SJCRH30 (cell line): ENCODE results near the gene GLCE. TPM values are rescaled to one million over a fixed set of nuclear protein-coding genes. Genes with fewer than 3 reads are reported as not detected.

Source experiments
- DNase-seq, 2 experiments: peaks; one replicate each; pipeline ENCODE4 v3.0.0-alpha.2; 2015 to 2020
- H3K27ac ChIP-seq: fragments of 250-450 bp; sonication (Bioruptor Pico); 2 replicates; pipeline ENCODE4 v1.5.1; 2020; ENCODE audit warnings: mild to moderate bottlenecking, moderate library complexity
- H3K27me3 ChIP-seq: fragments of 250-450 bp; sonication (Bioruptor Pico); 2 replicates; pipeline ENCODE4 v1.5.1; 2020; ENCODE audit warnings: mild to moderate bottlenecking, moderate library complexity
- H3K36me3 ChIP-seq: fragments of 250-450 bp; sonication (Bioruptor Pico); 2 replicates; pipeline ENCODE4 v1.5.1; 2020; ENCODE audit warnings: mild to moderate bottlenecking, moderate library complexity
- H3K4me1 ChIP-seq: fragments of 250-450 bp; sonication (Bioruptor Pico); 2 replicates; pipeline ENCODE4 v1.5.1; 2020; ENCODE audit warnings: mild to moderate bottlenecking, moderate library complexity
- H3K4me3 ChIP-seq: fragments of 250-450 bp; sonication (Bioruptor Pico); 2 replicates; pipeline ENCODE4 v1.5.1; 2020; ENCODE audit warnings: mild to moderate bottlenecking, moderate library complexity
- H3K9me3 ChIP-seq: fragments of 250-450 bp; sonication (Bioruptor Pico); replicated peaks from 2 replicates; pipeline ENCODE4 v1.5.1; 2020; ENCODE audit warnings: mild to moderate bottlenecking, moderate library complexity
- total RNA-seq: library from RNA; depleted of rRNA; stranded (reverse); fragments of >200 nt; shearing (Covaris generic); gene quantifications from 2 replicates; pipeline ENCODE4 v1.2.3, GENCODE V29; 2014

The GLCE gene
- total RNA-seq, 1 experiment from 2014 or later = 51.2 TPM

DNA sequence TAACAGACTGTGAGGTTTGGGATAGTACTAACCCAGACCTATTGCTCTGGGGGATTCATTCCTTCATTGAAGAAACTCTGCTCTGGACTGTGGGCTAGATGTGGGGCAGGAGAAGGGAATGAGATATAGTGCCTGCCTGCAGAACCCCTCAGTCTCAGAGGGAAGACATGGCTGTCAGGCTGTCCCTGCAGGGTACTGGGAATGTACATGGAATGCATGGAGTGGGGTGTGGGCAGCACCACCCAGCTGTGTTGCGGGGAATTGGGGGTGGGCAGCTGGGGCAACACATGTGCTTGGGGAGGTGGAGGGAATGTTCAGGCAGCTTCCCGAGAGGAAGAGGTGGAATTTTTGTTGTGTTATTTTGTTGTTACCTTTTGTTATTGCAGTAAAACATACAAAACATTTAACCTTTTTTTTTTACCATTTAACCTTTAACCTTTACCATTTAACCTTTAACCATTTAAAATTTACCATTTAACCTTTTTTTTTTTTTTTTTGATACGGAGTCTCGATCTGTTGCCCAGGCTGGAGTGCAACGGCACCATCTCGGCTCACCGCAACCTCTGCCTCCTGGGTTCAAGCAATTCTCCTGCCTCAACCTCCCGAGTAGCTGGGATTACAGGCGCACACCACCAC, 145.6 kb downstream of the GLCE start:
- Histone ChIP-seq H3K27ac (peak overlapping the region; percentile 21; the same call in 1 of the 2 replicates), H3K4me1 (peaks cover 8% of the 10 kb centered on the region), H3K9me3 (no peaks in the 10 kb centered on the region), H3K4me3 (peak overlapping the region; percentile 23), H3K36me3 (no peaks in the 10 kb centered on the region), H3K27me3 (no peaks in the 10 kb centered on the region)
- DNase-seq = peak; percentile 38 to 54

DNA sequence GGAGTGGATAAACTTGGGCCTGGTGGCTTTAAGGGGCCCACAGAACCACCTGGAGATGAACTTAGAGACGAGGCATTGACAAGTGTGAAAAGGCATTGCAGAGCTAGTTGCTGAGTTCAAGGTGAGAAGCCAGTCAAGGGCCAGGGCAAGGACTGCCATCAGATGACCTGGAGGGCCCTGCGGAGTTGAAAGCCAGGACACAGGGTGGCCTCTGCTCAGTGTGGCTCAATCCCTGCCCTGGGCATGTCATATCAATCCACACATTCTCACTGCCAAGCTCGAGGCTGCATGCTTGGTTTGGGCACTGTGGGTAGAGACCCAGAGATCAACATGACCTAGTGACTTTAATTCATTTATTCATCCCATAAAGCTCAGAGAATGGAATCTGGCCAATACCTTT, 147.5 kb downstream of the GLCE start:
- no peak overlapping the region for H3K4me3 ChIP-seq
- H3K27ac ChIP-seq = no peak overlapping the region
- H3K9me3 ChIP-seq = no peaks in the 10 kb centered on the region
- no peaks in the 10 kb centered on the region for H3K36me3 ChIP-seq
- no peak for DNase-seq
- H3K4me1 ChIP-seq = peaks cover 8% of the 10 kb centered on the region
- 0 out of 2 replicates have a peak, but pooled peaks cover 6% of the 10 kb centered on the region for H3K27me3 ChIP-seq

DNA sequence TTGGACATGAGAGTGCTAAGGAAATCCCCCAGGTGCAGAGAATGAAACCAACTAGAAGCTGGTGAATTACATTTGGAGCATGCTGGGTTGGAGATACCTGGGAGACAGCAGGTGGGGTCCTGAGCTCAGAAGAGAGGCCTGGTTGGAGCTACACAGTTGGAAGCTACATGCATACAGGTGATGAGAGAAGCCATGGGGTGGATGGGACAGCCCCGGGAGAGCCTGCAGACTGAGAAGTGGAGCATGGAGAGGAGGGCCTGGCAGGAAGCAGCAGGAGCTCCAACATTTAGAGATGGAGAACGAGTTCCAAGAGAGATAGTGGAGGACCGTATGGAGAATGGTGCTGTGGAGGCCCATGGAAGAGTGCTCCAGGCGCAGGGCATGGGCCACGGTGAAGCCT, 148.5 kb downstream of the GLCE start:
- H3K4me1 ChIP-seq = peaks cover 8% of the 10 kb centered on the region
- H3K36me3 ChIP-seq = no peaks in the 10 kb centered on the region
- no peak overlapping the region for H3K27ac ChIP-seq
- H3K27me3 ChIP-seq = 0 out of 2 replicates have a peak, but pooled peaks cover 6% of the 10 kb centered on the region
- H3K9me3 ChIP-seq = no peaks in the 10 kb centered on the region
- DNase-seq = no peak
- H3K4me3 ChIP-seq = no peak overlapping the region

DNA sequence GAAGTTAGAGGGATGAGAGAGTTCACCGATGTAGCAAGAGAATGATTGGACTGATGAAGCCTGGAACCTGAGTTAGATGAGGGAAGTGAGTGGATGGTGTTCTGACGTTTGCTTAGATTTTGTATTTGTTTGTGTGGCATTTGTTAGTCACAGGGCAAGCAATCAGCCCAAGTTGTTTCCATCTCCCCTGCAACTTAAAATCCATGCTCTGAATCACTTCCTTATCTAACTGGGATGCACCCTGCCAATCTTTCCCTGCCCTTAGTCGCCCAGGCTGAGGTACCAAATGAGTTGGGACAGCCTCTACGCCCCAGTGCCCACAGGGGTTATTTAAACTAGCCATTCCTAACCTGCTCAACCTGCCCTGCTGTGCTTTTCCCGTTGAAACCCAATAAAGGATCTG, 150.9 kb downstream of the GLCE start:
- H3K27ac ChIP-seq = no peak overlapping the region
- DNase-seq = no peak

DNA sequence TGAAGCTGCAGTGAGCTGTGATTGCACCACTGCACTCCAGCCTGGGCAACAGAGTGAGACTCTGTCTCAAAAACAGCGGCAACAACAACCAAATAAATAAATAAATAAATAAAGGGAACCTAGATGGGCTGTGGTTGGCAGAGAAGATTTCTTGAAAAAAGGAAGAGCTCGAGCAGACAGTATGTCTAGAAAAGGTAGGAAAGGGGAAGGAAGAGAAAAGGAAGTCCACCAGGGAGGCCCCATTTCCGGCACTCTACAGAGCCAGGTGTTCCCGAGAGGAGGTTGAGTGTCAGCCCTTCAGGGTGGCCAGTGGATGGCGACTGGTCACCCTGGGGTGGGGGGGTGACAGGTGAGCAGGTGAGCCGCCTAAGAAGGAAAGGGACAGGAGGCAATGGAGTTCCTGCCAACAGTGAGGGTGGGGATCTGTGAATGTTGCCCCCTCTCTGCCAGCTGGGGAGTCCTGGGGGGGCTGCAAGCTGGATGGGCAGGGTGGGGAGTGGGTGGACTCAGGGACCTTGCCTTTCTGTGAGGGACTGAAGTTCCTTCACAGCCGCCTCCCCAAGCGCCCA, 153.1 kb downstream of the GLCE start:
- Histone ChIP-seq H3K27me3 (peaks cover 22% of the 10 kb centered on the region; the same call in 1 of the 2 replicates), H3K36me3 (no peaks in the 10 kb centered on the region), H3K27ac (no peak overlapping the region), H3K4me3 (no peak overlapping the region), H3K4me1 (no peaks in the 10 kb centered on the region), H3K9me3 (no peaks in the 10 kb centered on the region)
- DNase-seq = no peak

More for the DNA sequence above, 150.9 kb downstream of the GLCE start:
- no peaks in the 10 kb centered on the region for H3K36me3 ChIP-seq
- no peak overlapping the region for H3K4me3 ChIP-seq
- no peaks in the 10 kb centered on the region for H3K4me1 ChIP-seq
- peaks cover 12% of the 10 kb centered on the region; the same call in 1 of the 2 replicates for H3K27me3 ChIP-seq
- H3K9me3 ChIP-seq = no peaks in the 10 kb centered on the region

DNA sequence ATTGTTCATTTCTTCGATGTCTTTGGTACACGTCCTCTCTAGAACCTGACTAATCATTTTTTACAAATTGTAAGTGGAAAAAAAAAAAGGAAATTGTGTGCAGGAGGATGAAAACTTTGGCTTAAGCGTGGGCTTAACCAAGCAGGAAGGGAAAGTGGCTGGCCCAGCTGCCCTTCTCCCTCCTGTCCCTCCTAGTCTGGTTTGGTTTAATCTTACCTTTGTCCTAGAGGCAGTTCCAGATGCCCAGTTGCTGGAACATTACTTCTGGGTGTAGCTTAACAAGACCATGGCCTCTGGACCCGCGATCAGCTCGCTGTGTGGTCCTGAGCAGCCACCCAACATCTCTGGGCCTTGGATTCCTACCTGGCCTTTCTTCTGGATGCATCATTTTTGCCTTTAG, 153.7 kb downstream of the GLCE start:
- H3K36me3 ChIP-seq = no peaks in the 10 kb centered on the region
- no peak for DNase-seq
- no peaks in the 10 kb centered on the region for H3K4me1 ChIP-seq
- H3K9me3 ChIP-seq = no peaks in the 10 kb centered on the region
- H3K27ac ChIP-seq = no peak overlapping the region
- H3K27me3 ChIP-seq = peaks cover 22% of the 10 kb centered on the region; the same call in 1 of the 2 replicates
- H3K4me3 ChIP-seq = no peak overlapping the region

DNA sequence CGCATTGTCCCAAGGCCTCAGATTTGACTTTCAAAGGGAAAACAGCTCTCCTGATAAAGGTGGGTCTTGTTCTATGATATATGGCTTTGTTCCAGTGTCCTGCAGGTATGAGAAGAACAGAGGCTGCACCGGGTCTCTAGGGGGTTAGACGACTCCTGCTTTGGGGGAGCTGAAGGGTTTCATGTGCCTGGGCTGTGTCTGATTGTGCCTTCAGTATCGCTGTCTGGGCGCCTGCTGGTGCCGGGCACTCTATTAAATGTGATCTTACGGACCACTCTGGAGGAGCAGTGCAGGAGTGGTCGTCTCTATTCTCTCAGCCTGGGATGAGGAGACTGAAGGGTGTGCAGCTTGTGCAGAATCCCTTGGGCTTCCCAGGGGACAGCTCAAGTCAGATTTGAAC, 154.3 kb downstream of the GLCE start:
- no peak overlapping the region for H3K27ac ChIP-seq
- no peaks in the 10 kb centered on the region for H3K4me1 ChIP-seq
- no peaks in the 10 kb centered on the region for H3K36me3 ChIP-seq
- no peak overlapping the region for H3K4me3 ChIP-seq
- H3K27me3 ChIP-seq = peaks cover 22% of the 10 kb centered on the region; the same call in 1 of the 2 replicates
- DNase-seq = no peak
- H3K9me3 ChIP-seq = no peaks in the 10 kb centered on the region

DNA sequence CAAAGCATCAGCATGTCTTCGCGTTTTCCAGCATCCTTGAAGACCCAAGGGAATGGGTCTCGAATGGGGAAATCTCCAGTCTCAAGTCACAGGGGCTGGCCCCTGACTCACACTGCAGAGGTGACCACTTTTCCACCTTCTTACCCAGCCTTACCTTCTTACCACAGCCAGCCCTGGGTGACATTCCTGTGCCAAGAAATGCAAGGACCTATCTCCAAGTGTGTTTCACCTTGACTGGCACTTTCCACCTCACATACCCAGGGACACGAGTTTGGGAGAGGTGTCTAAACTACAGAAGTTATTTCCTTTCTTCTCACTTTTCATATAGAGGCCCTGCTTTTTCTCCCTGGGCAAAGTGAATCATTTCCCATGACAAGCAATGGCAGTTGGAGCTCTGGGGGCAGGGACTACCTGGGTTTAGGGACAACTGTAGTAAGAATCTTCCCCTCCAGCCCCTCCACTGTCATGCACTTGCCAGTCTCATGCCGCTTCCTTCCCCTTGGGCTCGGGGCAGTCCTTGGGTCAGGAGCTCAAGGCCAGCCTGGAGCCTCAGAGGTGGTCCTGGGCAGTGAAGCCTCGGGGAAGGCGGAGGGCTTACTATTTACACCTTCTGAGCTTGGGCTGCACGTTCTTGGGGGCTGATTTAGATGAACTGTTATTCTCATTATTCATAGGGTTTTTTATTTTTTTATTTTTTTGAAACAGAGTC, 155.1 kb downstream of the GLCE start:
- H3K27me3 ChIP-seq = peaks cover 22% of the 10 kb centered on the region; the same call in 1 of the 2 replicates
- no peak overlapping the region for H3K27ac ChIP-seq
- no peaks in the 10 kb centered on the region for H3K9me3 ChIP-seq
- H3K36me3 ChIP-seq = no peaks in the 10 kb centered on the region
- no peak for DNase-seq
- no peaks in the 10 kb centered on the region for H3K4me1 ChIP-seq
- H3K4me3 ChIP-seq = no peak overlapping the region

DNA sequence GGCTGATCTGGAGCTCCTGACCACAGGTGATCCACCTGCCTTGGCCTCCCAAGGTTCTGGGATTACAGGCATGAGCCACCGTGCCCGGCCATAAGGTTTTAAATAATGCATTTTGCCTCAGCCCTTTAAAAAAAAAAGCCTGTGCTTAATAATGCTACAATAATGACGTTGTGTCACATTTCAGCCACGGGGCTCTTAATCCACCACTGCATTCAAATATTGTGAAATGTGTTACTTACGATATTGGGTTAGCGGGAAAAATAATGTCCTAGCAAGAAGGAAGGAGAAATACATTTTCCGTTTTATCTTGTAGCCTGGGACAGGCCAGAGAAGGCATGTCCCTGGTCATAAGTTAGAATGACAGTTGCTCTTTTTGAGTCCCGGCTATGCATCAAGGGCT, 155.9 kb downstream of the GLCE start:
- no peaks in the 10 kb centered on the region for H3K4me1 ChIP-seq
- no peaks in the 10 kb centered on the region for H3K9me3 ChIP-seq
- peaks cover 22% of the 10 kb centered on the region; the same call in 1 of the 2 replicates for H3K27me3 ChIP-seq
- no peak overlapping the region for H3K4me3 ChIP-seq
- H3K27ac ChIP-seq = no peak overlapping the region
- no peak for DNase-seq
- no peaks in the 10 kb centered on the region for H3K36me3 ChIP-seq

DNA sequence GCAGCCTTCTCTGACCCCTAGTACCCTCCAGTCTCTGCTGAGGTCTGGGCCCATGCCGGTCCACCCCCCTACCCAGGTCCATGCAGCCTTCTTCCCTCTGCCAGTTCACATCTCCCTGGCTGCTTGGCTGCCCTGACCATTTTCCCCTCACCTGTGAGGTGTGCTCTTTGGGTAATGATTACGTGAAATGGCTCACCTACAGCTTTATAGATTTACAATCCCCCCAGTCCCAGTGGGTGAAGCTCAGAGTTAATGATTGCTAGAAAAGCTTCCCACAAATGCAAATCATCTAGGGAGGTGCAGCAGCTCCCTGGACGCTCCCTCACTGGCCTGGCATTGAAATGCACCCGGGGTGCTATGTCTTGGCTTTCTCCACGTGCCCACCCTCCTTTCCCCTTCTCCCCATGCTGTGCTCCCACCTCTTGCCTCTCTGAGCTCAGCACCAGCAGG, 157.0 kb downstream of the GLCE start:
- Histone ChIP-seq H3K36me3 (no peaks in the 10 kb centered on the region), H3K4me1 (no peaks in the 10 kb centered on the region), H3K27ac (no peak overlapping the region), H3K4me3 (no peak overlapping the region), H3K27me3 (peaks cover 16% of the 10 kb centered on the region; the same call in 1 of the 2 replicates), H3K9me3 (no peaks in the 10 kb centered on the region)
- DNase-seq = no peak

DNA sequence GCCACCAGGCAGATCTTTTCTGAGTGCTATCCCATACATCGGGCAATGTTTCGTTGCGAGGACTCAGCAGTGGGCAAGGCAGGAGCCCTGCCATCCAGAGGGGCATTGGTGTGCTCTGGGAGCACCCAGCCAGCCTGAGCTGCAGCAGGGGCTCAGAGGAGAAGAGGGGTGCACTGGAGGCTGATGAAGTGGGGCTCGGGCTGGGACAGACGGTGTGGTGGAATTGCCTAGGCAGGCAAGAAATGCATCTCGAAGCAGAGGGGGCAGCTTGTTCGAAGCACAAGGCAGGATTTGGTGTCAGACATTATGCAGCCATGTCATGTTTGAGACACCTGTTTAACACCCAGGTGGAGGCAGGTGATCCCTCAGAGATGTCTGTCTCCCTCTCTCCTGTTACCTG, 157.6 kb downstream of the GLCE start:
- Histone ChIP-seq H3K27ac (no peak overlapping the region), H3K9me3 (no peaks in the 10 kb centered on the region), H3K4me3 (no peak overlapping the region), H3K36me3 (no peaks in the 10 kb centered on the region), H3K27me3 (peaks cover 16% of the 10 kb centered on the region; the same call in 1 of the 2 replicates), H3K4me1 (no peaks in the 10 kb centered on the region)
- no peak for DNase-seq

DNA sequence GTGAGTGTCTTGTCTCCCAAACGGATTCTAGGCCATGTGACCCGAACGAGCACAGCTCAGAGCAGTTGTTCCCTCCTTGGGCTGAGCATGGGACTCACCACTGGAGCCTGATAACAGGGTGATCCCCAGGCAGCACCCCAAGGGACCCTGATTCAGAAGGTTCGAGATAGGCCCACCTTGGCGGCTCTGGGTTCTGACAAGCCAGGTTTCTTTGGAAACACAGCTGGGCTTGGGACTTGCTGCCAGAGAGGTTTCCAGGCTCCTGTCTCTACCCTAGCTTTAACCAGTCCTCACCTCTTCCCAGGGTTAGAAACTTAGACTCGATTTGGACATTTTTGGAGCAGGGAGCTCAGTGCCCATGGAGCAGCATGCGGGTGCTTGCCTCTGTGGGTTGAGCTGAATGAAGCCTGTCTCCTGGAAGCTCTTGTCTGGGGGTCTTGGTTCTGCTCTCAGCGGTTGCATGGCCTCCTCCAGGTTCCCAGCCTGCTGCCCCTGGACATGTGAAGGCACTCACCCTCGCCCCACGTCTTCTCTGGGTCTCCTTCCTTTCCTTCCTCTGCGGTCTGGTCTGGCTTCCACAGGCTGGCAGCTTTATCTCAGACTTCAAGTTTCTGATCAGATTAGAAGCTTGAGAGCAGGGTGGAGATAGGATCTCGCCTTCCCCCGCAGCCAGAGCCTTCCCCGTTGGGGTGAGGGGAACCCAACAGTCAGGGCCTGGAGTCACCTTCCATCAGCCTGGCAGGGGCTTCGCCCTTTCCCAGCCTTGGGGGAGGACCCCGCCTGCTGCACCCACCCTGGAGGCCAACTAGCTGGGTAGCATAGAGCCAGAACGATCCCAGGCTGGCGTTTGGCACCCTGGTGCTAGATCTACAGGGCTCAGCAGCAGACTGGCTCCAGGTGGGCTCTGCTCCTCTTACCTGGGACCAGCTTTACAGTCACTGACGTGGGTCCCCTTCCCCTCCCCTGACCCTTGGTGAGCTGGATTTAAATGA, 159.2 kb downstream of the GLCE start:
- no peaks in the 10 kb centered on the region for H3K36me3 ChIP-seq
- no peak overlapping the region for H3K27ac ChIP-seq

DNA sequence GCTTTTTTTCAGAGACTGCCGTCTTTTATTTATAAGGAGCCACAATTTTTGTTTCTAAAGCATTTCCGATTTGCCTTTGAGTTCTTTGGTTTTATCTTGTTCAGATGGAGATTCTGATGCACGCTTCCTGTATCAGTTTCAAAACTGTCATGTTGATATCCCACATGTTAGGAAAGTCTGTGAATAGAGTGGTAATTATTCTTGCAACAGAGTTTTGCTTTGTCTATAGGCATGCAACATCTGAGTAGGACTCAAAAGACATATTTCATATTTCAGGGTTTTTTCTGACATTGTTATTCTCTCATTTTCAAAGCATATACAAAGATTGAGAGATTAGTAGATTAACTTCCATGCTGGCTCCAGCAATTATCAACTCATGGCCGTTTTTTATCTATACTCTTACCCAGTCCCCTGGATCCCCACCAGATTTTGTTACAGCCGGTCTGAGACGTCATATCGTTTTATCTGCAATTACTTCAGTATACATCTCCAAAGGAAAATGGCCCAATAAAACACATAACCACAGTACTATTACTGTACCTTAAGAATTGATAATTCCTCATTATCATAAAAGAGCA, 160.6 kb downstream of the GLCE start:
- no peaks in the 10 kb centered on the region for H3K4me1 ChIP-seq
- H3K36me3 ChIP-seq = no peaks in the 10 kb centered on the region
- H3K4me3 ChIP-seq = no peak overlapping the region
- H3K9me3 ChIP-seq = no peaks in the 10 kb centered on the region
- H3K27ac ChIP-seq = no peak overlapping the region
- H3K27me3 ChIP-seq = peaks cover 11% of the 10 kb centered on the region; the same call in 1 of the 2 replicates
- no peak for DNase-seq

More for the DNA sequence above, 159.2 kb downstream of the GLCE start:
- H3K9me3 ChIP-seq = no peaks in the 10 kb centered on the region
- no peak overlapping the region for H3K4me3 ChIP-seq
- peaks cover 16% of the 10 kb centered on the region; the same call in 1 of the 2 replicates for H3K27me3 ChIP-seq
- H3K4me1 ChIP-seq = no peaks in the 10 kb centered on the region
- no peak for DNase-seq
